Astrocyte of the spinal cord (primary cell): Measurements from ENCODE around the gene FXYD3.
"Not testable (repeated sequence)": the region's sequence is repeated elsewhere in the genome, so short reads cannot be mapped to it uniquely, and the experiment has no call there.

Experiments used
- DNase-seq: peaks from one replicate; pipeline ENCODE4 v3.0.0; 2011; ENCODE audit warnings: low read depth, low spot score
- H3K4me3 ChIP-seq: 2 replicates; pipeline ENCODE4 v1.5.1; 2011; ENCODE audit warnings: low read depth, mild to moderate bottlenecking, low read length, moderate library complexity
- in situ Hi-C: cut with HindIII; loops from 2 replicates; pipeline ENCODE4 v1.10.0; 2017; ENCODE audit warnings: low sequenced_read_pairs
- TF ChIP-seq, protein P1 (sequence below): IDR thresholded peaks from 2 replicates; pipeline ENCODE4 v1.5.1; 2012; ENCODE audit warnings: low read depth, mild to moderate bottlenecking, low read length, inconsistent platforms

FXYD3 gene

DNA sequence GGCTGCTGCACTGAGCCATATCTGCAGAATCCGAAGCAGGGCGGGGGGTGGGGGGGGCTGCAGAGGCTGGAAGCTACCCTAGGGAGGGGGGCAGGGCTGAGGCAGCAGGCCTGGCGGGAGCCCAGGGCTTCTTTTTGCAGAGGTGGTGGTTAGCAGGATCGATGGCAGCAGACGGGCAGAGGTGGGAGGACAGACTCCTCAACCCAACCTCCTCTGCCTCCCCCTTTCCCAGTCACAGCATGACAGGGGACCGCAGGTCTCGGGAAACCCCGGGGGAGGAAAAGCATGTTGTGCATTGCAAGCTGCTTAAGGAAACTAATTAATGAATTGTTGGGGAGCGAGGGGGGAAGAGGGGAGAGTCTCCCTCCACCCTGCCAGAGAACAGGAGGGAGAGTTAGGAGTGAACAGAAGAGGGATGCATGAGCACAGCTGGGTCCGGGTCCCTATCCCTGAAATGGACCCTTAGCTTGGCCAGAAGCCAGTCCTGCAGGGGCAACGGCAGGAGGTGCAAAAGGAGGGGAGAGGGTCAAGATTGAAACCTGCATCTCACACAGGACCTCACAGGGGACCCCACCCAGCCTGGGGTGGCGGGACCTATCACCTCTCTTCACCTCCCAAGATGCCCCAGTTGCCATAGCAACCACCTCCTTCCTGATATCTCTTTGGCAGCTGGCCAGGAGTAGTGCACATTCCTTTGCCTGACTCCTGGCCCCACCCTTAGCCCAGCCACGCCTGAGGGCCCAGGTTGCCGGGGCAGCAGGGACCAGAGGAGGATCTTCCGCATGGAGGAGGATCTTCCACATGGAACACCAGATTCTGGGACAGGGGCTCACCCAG lies 29.2 kb downstream of the FXYD3 start:
- no peak overlapping the region for H3K4me3 ChIP-seq
- TF ChIP-seq, protein P1, sequence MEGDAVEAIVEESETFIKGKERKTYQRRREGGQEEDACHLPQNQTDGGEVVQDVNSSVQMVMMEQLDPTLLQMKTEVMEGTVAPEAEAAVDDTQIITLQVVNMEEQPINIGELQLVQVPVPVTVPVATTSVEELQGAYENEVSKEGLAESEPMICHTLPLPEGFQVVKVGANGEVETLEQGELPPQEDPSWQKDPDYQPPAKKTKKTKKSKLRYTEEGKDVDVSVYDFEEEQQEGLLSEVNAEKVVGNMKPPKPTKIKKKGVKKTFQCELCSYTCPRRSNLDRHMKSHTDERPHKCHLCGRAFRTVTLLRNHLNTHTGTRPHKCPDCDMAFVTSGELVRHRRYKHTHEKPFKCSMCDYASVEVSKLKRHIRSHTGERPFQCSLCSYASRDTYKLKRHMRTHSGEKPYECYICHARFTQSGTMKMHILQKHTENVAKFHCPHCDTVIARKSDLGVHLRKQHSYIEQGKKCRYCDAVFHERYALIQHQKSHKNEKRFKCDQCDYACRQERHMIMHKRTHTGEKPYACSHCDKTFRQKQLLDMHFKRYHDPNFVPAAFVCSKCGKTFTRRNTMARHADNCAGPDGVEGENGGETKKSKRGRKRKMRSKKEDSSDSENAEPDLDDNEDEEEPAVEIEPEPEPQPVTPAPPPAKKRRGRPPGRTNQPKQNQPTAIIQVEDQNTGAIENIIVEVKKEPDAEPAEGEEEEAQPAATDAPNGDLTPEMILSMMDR = no peak
- in situ Hi-C loops = no loop called here
- no peak for DNase-seq

DNA sequence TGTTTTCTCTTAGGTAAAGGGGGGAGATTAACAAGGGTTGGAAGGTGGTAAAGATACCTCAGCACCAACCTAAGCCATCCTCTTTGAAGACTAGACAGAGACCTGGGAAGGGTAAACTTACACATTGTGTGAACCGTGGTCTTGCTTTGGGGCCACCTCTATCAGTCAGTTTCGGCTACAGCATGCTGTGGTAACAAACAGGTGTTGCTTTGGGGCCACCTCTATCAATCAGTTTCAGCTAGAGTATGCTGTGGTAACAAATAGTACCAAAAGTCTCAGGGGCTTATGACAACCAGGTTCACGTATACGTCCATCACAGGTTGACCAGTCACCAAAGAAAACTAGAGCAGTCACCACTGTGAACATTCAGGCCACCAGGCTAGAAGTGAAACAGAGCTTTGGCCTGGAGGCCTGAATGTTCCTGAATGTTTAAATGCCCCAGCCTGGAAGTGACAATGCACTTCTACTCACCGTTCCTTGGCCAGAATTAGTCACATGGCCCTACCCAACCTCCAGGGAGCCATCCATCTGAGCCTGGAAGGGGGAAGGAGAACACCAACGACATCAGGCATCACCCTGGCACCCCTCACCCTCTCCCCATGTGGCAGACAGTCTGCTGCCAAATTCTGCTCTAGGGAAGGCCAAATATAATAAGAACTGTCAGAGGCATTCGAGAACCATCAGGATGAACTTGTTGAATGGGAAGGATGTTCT lies 31.3 kb downstream of the FXYD3 start:
- in situ Hi-C loops = no loop called here
- TF ChIP-seq, protein P1 = no peak
- no peak for DNase-seq
- no peak overlapping the region for H3K4me3 ChIP-seq

DNA sequence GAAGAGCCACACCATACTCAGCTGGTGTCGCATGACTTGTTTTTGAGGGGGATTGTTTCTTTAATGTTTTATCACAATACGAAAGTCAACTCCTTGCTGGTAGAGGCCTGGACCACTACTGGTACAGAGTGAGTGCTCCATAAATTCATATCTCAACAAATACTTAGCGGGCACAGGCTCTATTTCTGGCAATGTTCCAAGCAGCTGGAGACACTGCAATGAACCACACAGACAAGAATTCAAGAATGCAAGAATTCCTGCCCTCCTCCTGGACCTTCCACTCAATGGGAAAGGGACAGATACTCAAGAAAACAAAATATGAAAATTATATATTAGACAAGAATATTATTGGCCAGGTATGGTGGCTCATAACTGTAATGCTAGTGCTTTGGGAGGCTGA lies 33.8 kb downstream of the FXYD3 start:
- no peak for DNase-seq
- no peak overlapping the region for H3K4me3 ChIP-seq
- in situ Hi-C loops = no loop called here
- TF ChIP-seq, protein P1 = no peak

DNA sequence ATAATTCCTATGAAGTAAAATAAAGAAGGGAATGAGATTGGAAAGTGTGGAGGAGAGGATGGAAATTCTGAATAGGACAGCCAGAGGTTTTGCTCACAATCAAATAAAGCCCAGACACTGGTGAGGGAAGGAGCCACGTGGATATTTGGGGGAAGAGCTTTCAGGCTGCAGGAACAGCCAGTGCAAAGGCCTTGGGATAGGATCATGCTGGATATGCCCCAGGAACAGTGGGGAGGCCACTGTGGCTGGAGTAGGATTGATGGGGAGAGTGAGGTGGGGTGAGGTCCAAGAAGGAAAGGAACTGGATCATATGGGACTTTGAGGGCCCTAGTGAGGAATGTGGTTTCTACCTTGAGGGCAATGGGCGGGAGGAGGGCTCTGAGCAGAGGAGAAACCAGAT lies 34.8 kb downstream of the FXYD3 start:
- TF ChIP-seq, protein P1 = no peak
- in situ Hi-C loops = no loop called here
- no peak for DNase-seq
- H3K4me3 ChIP-seq = no peak overlapping the region

DNA sequence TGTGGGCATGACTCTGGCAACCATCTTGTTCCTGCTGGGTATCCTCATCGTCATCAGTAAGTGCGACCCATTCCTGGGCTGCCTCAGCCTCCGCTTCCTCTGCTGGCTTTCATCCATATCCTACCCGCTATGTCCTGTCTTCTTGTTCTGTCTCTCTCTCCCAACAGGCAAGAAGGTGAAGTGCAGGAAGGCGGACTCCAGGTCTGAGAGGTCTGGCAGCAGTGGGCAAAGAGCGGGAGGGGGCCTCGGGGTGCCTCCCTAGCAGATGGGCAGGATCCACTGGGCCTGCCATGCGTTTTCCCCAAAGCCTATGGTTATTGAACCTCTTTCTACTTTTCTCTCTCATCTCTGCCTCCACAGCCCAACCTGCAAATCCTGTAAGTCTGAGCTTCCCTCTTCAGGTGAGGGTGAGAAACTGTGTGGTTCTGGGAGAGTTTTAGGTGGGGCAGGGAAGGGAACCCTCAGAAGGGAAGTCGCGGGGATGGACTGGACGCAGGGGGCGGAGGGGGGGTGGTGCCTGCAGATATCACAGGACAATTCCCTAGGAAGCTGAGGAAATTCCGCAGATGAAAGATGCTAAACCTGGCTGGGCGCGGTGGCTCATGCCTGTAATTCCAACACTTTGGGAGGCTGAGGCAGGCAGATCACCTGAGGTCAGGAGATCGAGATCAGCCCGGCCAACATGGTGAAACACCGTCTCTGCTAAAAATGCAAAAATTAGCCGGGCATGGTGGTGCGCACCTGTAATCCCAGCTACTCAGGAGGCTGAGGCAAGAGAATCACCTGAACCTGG lies 35.8 kb downstream of the FXYD3 start:
- DNase-seq = no peak
- TF ChIP-seq, protein P1 = no peak
- H3K4me3 ChIP-seq = no peak overlapping the region
- in situ Hi-C loops = no loop called here

DNA sequence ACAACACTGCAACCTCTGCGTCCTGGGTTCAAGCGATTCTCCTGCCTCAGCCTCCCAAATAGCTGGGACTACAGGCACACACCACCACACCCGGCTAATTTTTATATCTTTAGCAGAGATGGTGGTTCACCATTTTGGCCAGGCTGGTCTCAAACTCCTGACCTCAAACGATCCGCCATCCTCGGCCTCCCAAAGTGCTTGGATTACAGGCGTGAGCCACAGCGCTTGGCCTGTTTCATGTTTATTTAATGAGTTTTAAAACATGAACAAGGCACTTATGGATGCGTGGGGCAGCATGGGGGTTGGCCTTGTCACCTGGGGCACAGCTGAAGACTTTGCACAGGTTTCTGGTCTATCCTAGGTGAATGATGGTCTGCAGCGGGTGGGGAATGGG lies 37.5 kb downstream of the FXYD3 start:
- H3K4me3 ChIP-seq, DNase-seq, in situ Hi-C loops: not testable (repeated sequence)
